ENCODE results near the gene KLRF1. TPM values are rescaled to one million over a fixed set of nuclear protein-coding genes. Genes with fewer than 3 reads are reported as not detected.

Gene KLRF1
- total and polyA plus RNA-seq, 2 donors (not counting 1 experiment from before 2014, with no cell fraction given): 1.0 to 1.7 TPM

GRCh38 chr12:9880532-9881078 is 53.3 kb downstream of the KLRF1 start:
- DNase-seq (no peak), ATAC-seq (ENCODE audit: low read depth) (no peak)
- Histone ChIP-seq H3K4me2 (replicated peaks; ENCODE audit: low read depth, low read length, poor library complexity, severe bottlenecking) (no peak overlapping the region), H2AFZ (ENCODE audit: insufficient read depth, low read depth, low read length, poor library complexity, severe bottlenecking) (no peak overlapping the region), H3K9ac (ENCODE audit: low read length) (no peak overlapping the region), H3K9me3 (ENCODE audit: control extremely low read depth in 1 of 3, control insufficient read depth in 2 of 3, insufficient read depth in 1 of 3, low read length in 2 of 3) (no peaks in the 10 kb centered on the region), H4K20me1 (ENCODE audit: control insufficient read depth, insufficient read depth, low read length, poor library complexity, severe bottlenecking) (no peaks in the 10 kb centered on the region), H3K27ac (ENCODE audit: low read length in 2 of 2) (no peak overlapping the region), H3K4me1 (ENCODE audit: control insufficient read depth in 2 of 2, insufficient read depth in 2 of 2, low read length in 2 of 2) (peaks cover 0 to 8% of the 10 kb centered on the region in 2 donors), H3K4me3 (ENCODE audit: control extremely low read depth in 1 of 5, extremely low read depth in 1 of 5, insufficient read depth in 1 of 5, low read depth in 2 of 5, low read length in 4 of 5) (no peak overlapping the region), H3K27me3 (replicated peaks in 1 of 4; ENCODE audit: control extremely low read depth in 1 of 4, control insufficient read depth in 3 of 4, insufficient read depth in 4 of 4, low read length in 3 of 4) (no peaks in the 10 kb centered on the region), H3K36me3 (replicated peaks in 1 of 2; ENCODE audit: control extremely low read depth in 1 of 2, control insufficient read depth in 1 of 2, extremely low read depth in 1 of 2, insufficient read depth in 2 of 2, low read length in 1 of 2) (no peaks in the 10 kb centered on the region), H3K79me2 (ENCODE audit: control insufficient read depth, insufficient read depth, low read length) (no peaks in the 10 kb centered on the region)
- CTCF ChIA-PET: no interaction called here
- H3K4me1 Mint-ChIP-seq: peaks cover 6% of the 10 kb centered on the region
- POLR2A ChIA-PET: interaction anchor here (0.7 kb wide), 1 partner anchor 16 kb away, joined by 5 read pairs; no protein-coding TSS in a partner anchor
- no peak overlapping the region for H3K4me3 Mint-ChIP-seq
- H3K9me3 Mint-ChIP-seq (ENCODE audit: insufficient read depth): no peaks in the 10 kb centered on the region
- peaks cover 5% of the 10 kb centered on the region for H3K27me3 Mint-ChIP-seq
- intact Hi-C loops (cut with micrococcal nuclease): no loop called here
- TF ChIP-seq EZH2 (IDR thresholded peaks at IDR 0.05; ENCODE audit: borderline replicate concordance, insufficient read depth, low read depth, low read length, poor library complexity, severe bottlenecking): no peak
- no peak for TF ChIP-seq CTCF (IDR thresholded peaks at IDR 0.05)
- WGBS (ENCODE audit: insufficient coverage): 100% methylated on average over 4 of the region's 4 CpGs
- H3K27ac Mint-ChIP-seq: no peak overlapping the region

DNA sequence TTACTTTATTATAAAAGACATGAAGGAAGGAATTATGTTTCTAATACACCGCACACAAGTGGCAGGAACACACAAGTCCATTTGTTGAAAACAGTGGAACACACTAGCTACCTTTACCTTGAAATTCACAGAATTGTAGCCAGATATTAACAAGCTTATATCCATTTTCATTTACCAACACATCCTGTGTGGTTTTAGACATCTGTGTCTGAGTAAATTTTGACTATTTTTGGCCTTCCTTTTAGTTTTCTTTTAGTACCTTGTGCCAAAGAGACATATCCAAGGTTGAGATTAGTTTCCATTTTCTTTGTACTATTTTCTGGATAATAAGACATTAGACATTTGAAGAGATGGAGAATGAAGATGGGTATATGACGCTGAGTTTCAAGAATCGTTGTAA is 54.0 kb downstream of the KLRF1 start, which contains the start of gene KLRF2:
Gene KLRF2 (plus strand): TSS at position 244 of the 400 bp plus-strand sequence. CDS start 107 bp downstream, at position 351.
- ATAC-seq (ENCODE audit: low read depth) (no peak), DNase-seq (no peak)
- peak within 1 kb of the TSS; percentile 21 for H3K4me2 ChIP-seq (replicated peaks; ENCODE audit: low read depth, low read length, poor library complexity, severe bottlenecking)
- H3K27me3 Mint-ChIP-seq: peaks cover 5% of the 10 kb centered on the region
- TF ChIP-seq CTCF (IDR thresholded peaks at IDR 0.05): no peak
- no peak for TF ChIP-seq EZH2 (IDR thresholded peaks at IDR 0.05; ENCODE audit: borderline replicate concordance, insufficient read depth, low read depth, low read length, poor library complexity, severe bottlenecking)
- H3K27ac ChIP-seq (ENCODE audit: low read length in 2 of 2): no peak within 1 kb of the TSS
- H3K79me2 ChIP-seq (ENCODE audit: control insufficient read depth, insufficient read depth, low read length): no peaks in the 10 kb centered on the region
- H2AFZ ChIP-seq (ENCODE audit: insufficient read depth, low read depth, low read length, poor library complexity, severe bottlenecking): no peak within 1 kb of the TSS
- POLR2A ChIA-PET: no interaction called here
- no peaks in the 10 kb centered on the region for H4K20me1 ChIP-seq (ENCODE audit: control insufficient read depth, insufficient read depth, low read length, poor library complexity, severe bottlenecking)
- intact Hi-C loops (cut with micrococcal nuclease): no loop called here
- H3K27ac Mint-ChIP-seq: no peak within 1 kb of the TSS
- H3K9ac ChIP-seq (ENCODE audit: low read length): no peak within 1 kb of the TSS
- H3K4me1 Mint-ChIP-seq: peaks cover 6% of the 10 kb centered on the region
- H3K9me3 ChIP-seq (ENCODE audit: control extremely low read depth in 1 of 3, control insufficient read depth in 2 of 3, insufficient read depth in 1 of 3, low read length in 2 of 3): no peaks in the 10 kb centered on the region
- no peaks in the 10 kb centered on the region for H3K9me3 Mint-ChIP-seq (ENCODE audit: insufficient read depth)
- no peaks in the 10 kb centered on the region for H3K36me3 ChIP-seq (replicated peaks in 1 of 2; ENCODE audit: control extremely low read depth in 1 of 2, control insufficient read depth in 1 of 2, extremely low read depth in 1 of 2, insufficient read depth in 2 of 2, low read length in 1 of 2)
- H3K4me3 ChIP-seq (ENCODE audit: control extremely low read depth in 1 of 5, extremely low read depth in 1 of 5, insufficient read depth in 1 of 5, low read depth in 2 of 5, low read length in 4 of 5): no peak within 1 kb of the TSS
- H3K4me1 ChIP-seq (ENCODE audit: control insufficient read depth in 2 of 2, insufficient read depth in 2 of 2, low read length in 2 of 2): peaks cover 0 to 10% of the 10 kb centered on the region in 2 donors
- no peaks in the 10 kb centered on the region for H3K27me3 ChIP-seq (replicated peaks in 1 of 4; ENCODE audit: control extremely low read depth in 1 of 4, control insufficient read depth in 3 of 4, insufficient read depth in 4 of 4, low read length in 3 of 4)
- WGBS (ENCODE audit: insufficient coverage): no CpG with 5 or more reads among the region's 3 CpGs
- no peak within 1 kb of the TSS for H3K4me3 Mint-ChIP-seq
- CTCF ChIA-PET: no interaction called here

Measured in B cell (primary cell).